H9 (cell line): ENCODE results near the gene FBL. TPM values are rescaled to one million over a fixed set of nuclear protein-coding genes. Genes with fewer than 3 reads are reported as not detected.

Experiments
- DNase-seq: peaks from one replicate; pipeline ENCODE4 v3.0.0-alpha.2; 2017
- H2AFZ ChIP-seq: one replicate; pipeline ENCODE4 v1.6.1; 2013; ENCODE audit warnings: mild to moderate bottlenecking, low read length, control low read depth, moderate library complexity
- H2AK5ac ChIP-seq: 2 replicates; pipeline ENCODE4 v1.6.1; 2013; ENCODE audit warnings: low read length, control low read depth, mixed read lengths; ENCODE audit not compliant: insufficient read length
- H2BK120ac ChIP-seq: one replicate; pipeline ENCODE4 v1.6.1; 2013; ENCODE audit warnings: low read depth, mild to moderate bottlenecking, low read length, control low read depth, inconsistent platforms; ENCODE audit not compliant: poor library complexity, severe bottlenecking
- H2BK12ac ChIP-seq: 2 replicates; pipeline ENCODE4 v1.6.1; 2013; ENCODE audit warnings: low read length, control low read depth, mixed read lengths, low read depth; ENCODE audit not compliant: insufficient read length
- H2BK15ac ChIP-seq: 2 replicates; pipeline ENCODE4 v1.6.1; 2013; ENCODE audit warnings: low read depth, low read length, control low read depth
- H2BK20ac ChIP-seq: one replicate; pipeline ENCODE4 v1.6.1; 2013; ENCODE audit warnings: low read depth, mild to moderate bottlenecking, low read length, control low read depth, inconsistent platforms; ENCODE audit not compliant: poor library complexity, severe bottlenecking
- H2BK5ac ChIP-seq: 2 replicates; pipeline ENCODE4 v1.6.1; 2013; ENCODE audit warnings: low read length, control low read depth, mixed read lengths; ENCODE audit not compliant: insufficient read length
- H3K14ac ChIP-seq: 2 replicates; pipeline ENCODE4 v1.6.1; 2013; ENCODE audit warnings: low read length, control low read depth; ENCODE audit not compliant: insufficient read depth
- H3K18ac ChIP-seq: 2 replicates; pipeline ENCODE4 v1.6.1; 2013; ENCODE audit warnings: low read depth, mild to moderate bottlenecking, mixed read lengths, low read length, control low read depth; ENCODE audit not compliant: insufficient read length
- H3K23ac ChIP-seq: 2 replicates; pipeline ENCODE4 v1.6.1; 2013; ENCODE audit warnings: low read length, control low read depth, mixed read lengths, low read depth; ENCODE audit not compliant: insufficient read length
- H3K23me2 ChIP-seq: 2 replicates; pipeline ENCODE4 v1.6.1; 2013; ENCODE audit warnings: low read depth, mild to moderate bottlenecking, mixed read lengths, low read length, control low read depth; ENCODE audit not compliant: insufficient read length, poor library complexity, severe bottlenecking
- H3K27ac ChIP-seq: 2 replicates; pipeline ENCODE4 v1.5.1; 2013; ENCODE audit warnings: low read length, control low read depth, mixed read lengths, low read depth; ENCODE audit not compliant: insufficient read length
- H3K27me3 ChIP-seq: 2 replicates; pipeline ENCODE4 v1.6.1; 2013; ENCODE audit warnings: low read length, control low read depth, inconsistent platforms; ENCODE audit not compliant: insufficient read depth
- H3K4ac ChIP-seq: 2 replicates; pipeline ENCODE4 v1.6.1; 2013; ENCODE audit warnings: low read depth, mild to moderate bottlenecking, control low read depth, inconsistent platforms, low read length, moderate library complexity
- H3K4me1 ChIP-seq: 2 replicates; pipeline ENCODE4 v1.6.1; 2013; ENCODE audit warnings: low read length, control low read depth, inconsistent platforms; ENCODE audit not compliant: insufficient read depth
- H3K4me2 ChIP-seq: 2 replicates; pipeline ENCODE4 v1.6.1; 2013; ENCODE audit warnings: low read length, control low read depth, mixed read lengths; ENCODE audit not compliant: insufficient read length, insufficient read depth
- H3K56ac ChIP-seq: 2 replicates; pipeline ENCODE4 v1.6.1; 2013; ENCODE audit warnings: low read depth, mild to moderate bottlenecking, mixed read lengths, low read length, control low read depth; ENCODE audit not compliant: insufficient read length
- H3K79me1 ChIP-seq: 2 replicates; pipeline ENCODE4 v1.6.1; 2013; ENCODE audit warnings: low read depth, mild to moderate bottlenecking, moderate library complexity, low read length, control low read depth, inconsistent platforms; ENCODE audit not compliant: insufficient read depth, poor library complexity, severe bottlenecking
- H3K79me2 ChIP-seq: 2 replicates; pipeline ENCODE4 v1.6.1; 2013; ENCODE audit warnings: low read length, control low read depth, inconsistent platforms; ENCODE audit not compliant: insufficient read depth
- H3K9ac ChIP-seq: 2 replicates; pipeline ENCODE4 v1.6.1; 2013; ENCODE audit warnings: low read length, control low read depth, mixed read lengths; ENCODE audit not compliant: insufficient read length; ENCODE audit errors: extremely low read depth
- H3K9me3 ChIP-seq: one replicate; pipeline ENCODE4 v1.6.1; 2013; ENCODE audit warnings: low read depth, low read length, inconsistent platforms; ENCODE audit not compliant: control insufficient read depth
- H3T11ph ChIP-seq: one replicate; pipeline ENCODE4 v1.6.1; 2013; ENCODE audit warnings: mild to moderate bottlenecking, low read length, control low read depth, inconsistent platforms
- H4K20me1 ChIP-seq: one replicate; pipeline ENCODE4 v1.6.1; 2013; ENCODE audit not compliant: control insufficient read depth, insufficient read length, insufficient read depth
- H4K5ac ChIP-seq: 2 replicates; pipeline ENCODE4 v1.6.1; 2013; ENCODE audit warnings: low read depth, mild to moderate bottlenecking, mixed read lengths, low read length, control low read depth; ENCODE audit not compliant: insufficient read length
- H4K8ac ChIP-seq: replicated peaks from 2 replicates; pipeline ENCODE4 v1.6.1; 2013; ENCODE audit warnings: low read length, control low read depth, mixed read lengths, low read depth; ENCODE audit not compliant: insufficient read length
- H4K91ac ChIP-seq: 2 replicates; pipeline ENCODE4 v1.6.1; 2013; ENCODE audit warnings: low read depth, mild to moderate bottlenecking, moderate library complexity, mixed read lengths, low read length, control low read depth; ENCODE audit not compliant: insufficient read length
- H3K27ac Mint-ChIP-seq, 3 experiments: 2 replicates in 2 of 3; 3 replicates in 1 of 3; pipeline ENCODE4 v1.8.0; 2020 to 2021; ENCODE audit warnings: mixed read lengths in 3 of 3, mild to moderate bottlenecking in 1 of 3, moderate library complexity in 1 of 3
- H3K27me3 Mint-ChIP-seq: 2 replicates; pipeline ENCODE4 v1.8.0; 2021; ENCODE audit warnings: low read depth, mild to moderate bottlenecking, moderate library complexity, mixed read lengths
- H3K36me3 Mint-ChIP-seq, 3 experiments: 2 replicates in 2 of 3; 3 replicates in 1 of 3; pipeline ENCODE4 v1.8.0; 2020 to 2021; ENCODE audit warnings: low read depth in 3 of 3, mixed read lengths in 3 of 3; ENCODE audit not compliant: insufficient read depth in 1 of 3
- H3K4me1 Mint-ChIP-seq, 2 experiments: 2 replicates each; pipeline ENCODE4 v1.8.0; 2020; ENCODE audit warnings: mixed read lengths in 2 of 2
- H3K4me3 Mint-ChIP-seq, 2 experiments: 2 replicates in 1 of 2; 3 replicates in 1 of 2; pipeline ENCODE4 v1.8.0; 2020 to 2021; ENCODE audit warnings: mild to moderate bottlenecking in 2 of 2, mixed read lengths in 2 of 2, moderate library complexity in 1 of 2
- H3K9me3 Mint-ChIP-seq, 2 experiments: 2 replicates in 1 of 2; 3 replicates in 1 of 2; pipeline ENCODE4 v1.8.0; 2020; ENCODE audit warnings: mild to moderate bottlenecking in 2 of 2, mixed read lengths in 2 of 2, moderate library complexity in 1 of 2
- CTCF ChIP-seq: fragments of 200-600 bp; sonication (generic); conservative IDR thresholded peaks from 3 replicates; pipeline ENCODE4 v1.8.0; 2021; ENCODE audit warnings: antibody characterized with exemption, mild to moderate bottlenecking
- WGBS: extraction: QIAGEN DNeasy Blood & Tissue Kit; methylation state at CpG from one replicate; pipeline ENCODE4 v1.1.7; 2013; ENCODE audit warnings: missing lambda C conversion rate, low lambda C conversion rate, mixed read lengths; ENCODE audit not compliant: insufficient read length; ENCODE audit errors: extremely low coverage; 5-methylcytosine and 5-hydroxymethylcytosine counted together
- total RNA-seq: library from RNA; stranded (reverse); gene quantifications from 2 replicates; pipeline ENCODE4 v1.2.1, GENCODE V29; 2021

The FBL gene
- total RNA-seq, 1 experiment from 2014 or later, result 625 TPM

- H3K4me1 ChIP-seq, result no peaks in the 10 kb centered on the region
These were observed 28.2 kb upstream of the FBL start for GRCh38 chr19:39874404-39874803.

More at GRCh38 chr19:39874404-39874803, 28.2 kb upstream of the FBL start:
- H2BK5ac ChIP-seq, result no peak overlapping the region
- no CpG with 5 or more reads among the region's 1 CpG for WGBS
- Mint-ChIP-seq H3K9me3 (no peaks in the 10 kb centered on the region), H3K27ac (no peak overlapping the region), H3K4me1 (peaks cover 7 to 8% of the 10 kb centered on the region in 2 experiments), H3K27me3 (peaks cover 11% of the 10 kb centered on the region), H3K36me3 (no peaks in the 10 kb centered on the region; a peak in 1 of 7 replicates), H3K4me3 (no peak overlapping the region)
- no peak overlapping the region for H3K14ac ChIP-seq
- H3K9me3 ChIP-seq, result no peaks in the 10 kb centered on the region
- no peak overlapping the region for H4K8ac ChIP-seq
- no peaks in the 10 kb centered on the region for H4K20me1 ChIP-seq
- H2BK120ac ChIP-seq, result no peak overlapping the region
- H3K56ac ChIP-seq, result no peak overlapping the region
- no peak overlapping the region for H3T11ph ChIP-seq
- H4K5ac ChIP-seq, result no peak overlapping the region
- H2AFZ ChIP-seq, result no peak overlapping the region
- no peak overlapping the region for H2AK5ac ChIP-seq
- H3K23me2 ChIP-seq, result no peaks in the 10 kb centered on the region
- no peaks in the 10 kb centered on the region for H3K79me1 ChIP-seq
- DNase-seq, result no peak
- H3K9ac ChIP-seq, result no peak overlapping the region
- no peak overlapping the region for H2BK15ac ChIP-seq
- H3K18ac ChIP-seq, result no peak overlapping the region
- H3K23ac ChIP-seq, result no peak overlapping the region
- no peak for TF ChIP-seq CTCF
- no peak overlapping the region for H4K91ac ChIP-seq
- no peak overlapping the region for H3K4me2 ChIP-seq
- H3K27me3 ChIP-seq, result no peaks in the 10 kb centered on the region
- H3K27ac ChIP-seq, result no peak overlapping the region
- no peak overlapping the region for H2BK20ac ChIP-seq
- H3K4ac ChIP-seq, result no peak overlapping the region
- no peaks in the 10 kb centered on the region for H3K79me2 ChIP-seq
- H2BK12ac ChIP-seq, result no peak overlapping the region
